GM18909 (cell line): Measurements from ENCODE around the gene FAM222A.

Experiments
- ATAC-seq: cut with Tn5 transposase; IDR thresholded peaks from one replicate; pipeline ENCODE4 v1.9.1; 2021; ENCODE audit warnings: mild to moderate bottlenecking; ENCODE audit not compliant: unreplicated experiment, poor library complexity

Gene FAM222A

DNA sequence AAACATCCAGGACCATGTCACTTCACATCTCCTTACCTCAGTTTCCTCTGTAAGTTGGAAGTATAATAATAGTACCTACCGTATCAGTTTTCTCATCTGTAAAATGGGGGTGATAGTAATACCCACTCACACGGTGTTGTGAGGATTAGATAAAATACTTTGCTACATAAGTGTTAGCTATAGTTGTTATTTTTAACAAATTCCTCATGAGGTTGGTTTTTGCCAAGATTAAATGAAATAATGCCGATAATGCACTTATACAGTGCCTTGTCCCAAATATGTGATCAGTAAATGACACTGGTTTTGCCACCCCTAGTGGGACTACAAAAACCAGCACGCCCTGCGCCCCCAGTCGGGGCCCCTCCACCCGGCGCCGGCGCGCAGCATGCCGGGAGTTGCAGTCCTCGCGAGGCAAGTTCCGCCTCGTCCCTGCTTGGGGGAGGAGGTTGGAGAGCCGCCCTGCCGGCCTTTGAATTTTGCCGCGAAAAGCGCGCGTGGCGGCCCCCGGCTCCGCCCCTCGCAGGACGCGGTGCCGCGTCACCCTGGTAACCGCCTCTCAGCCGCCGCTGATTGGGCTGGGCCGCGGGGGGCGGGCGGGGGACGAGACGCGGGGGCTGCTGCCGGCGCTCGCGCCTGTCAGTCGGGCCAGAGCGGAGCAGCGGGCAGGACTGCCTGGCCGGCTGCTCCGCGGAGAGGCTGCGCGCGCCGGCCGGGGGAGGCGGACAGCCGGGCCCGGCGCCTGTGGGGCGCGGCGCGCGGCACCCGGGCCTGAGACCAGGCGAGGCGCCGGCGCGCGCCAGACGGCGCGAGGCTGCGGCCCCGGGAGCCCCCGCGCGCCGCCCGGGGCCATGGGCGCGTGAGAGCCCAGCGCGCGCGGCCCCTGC is at the start of gene FAM222A:
Gene FAM222A (plus strand): TSS at position 639 of the 884 bp plus-strand sequence. CDS start 30,322 bp downstream, outside the sequence.
- ATAC-seq, result peak; percentile 87

DNA sequence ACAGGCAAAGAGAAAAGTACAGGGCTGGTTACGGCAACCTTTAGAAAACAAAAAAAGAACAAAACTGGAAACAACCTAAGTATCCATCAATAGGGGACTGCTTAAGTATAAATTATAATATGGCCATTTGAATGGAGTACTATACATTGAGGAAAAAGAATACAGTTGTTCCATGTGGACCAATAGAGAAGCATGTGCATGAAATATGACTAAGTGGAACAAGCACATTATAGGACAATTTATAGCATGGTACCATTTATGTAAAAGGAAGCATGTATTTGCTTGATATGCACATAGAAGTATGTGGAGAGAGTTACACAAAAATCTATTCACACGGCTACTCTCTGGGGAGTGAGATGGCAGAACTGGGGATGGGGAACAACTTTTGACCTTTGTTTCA is 49.2 kb upstream of the FAM222A start:
- no peak for ATAC-seq

DNA sequence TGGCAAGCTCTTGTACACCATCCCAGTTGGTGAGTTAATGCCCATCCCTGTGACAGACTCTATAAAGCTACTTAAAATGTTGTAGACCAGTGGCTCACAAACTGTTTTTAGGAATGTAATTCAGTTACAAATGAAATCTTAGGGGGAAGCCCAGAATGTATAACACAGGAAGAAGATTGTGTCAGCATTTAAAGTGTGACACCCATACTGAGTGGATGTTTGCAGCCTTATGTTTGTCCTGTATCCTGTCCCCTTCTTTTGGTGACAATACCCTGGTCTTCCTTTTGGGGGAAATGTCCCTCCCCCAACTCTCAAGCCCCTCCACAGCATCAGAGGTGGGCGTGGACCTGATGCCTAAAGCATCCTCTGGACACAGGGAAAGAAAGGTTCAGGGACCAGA is 47.6 kb upstream of the FAM222A start:
- no peak for ATAC-seq

DNA sequence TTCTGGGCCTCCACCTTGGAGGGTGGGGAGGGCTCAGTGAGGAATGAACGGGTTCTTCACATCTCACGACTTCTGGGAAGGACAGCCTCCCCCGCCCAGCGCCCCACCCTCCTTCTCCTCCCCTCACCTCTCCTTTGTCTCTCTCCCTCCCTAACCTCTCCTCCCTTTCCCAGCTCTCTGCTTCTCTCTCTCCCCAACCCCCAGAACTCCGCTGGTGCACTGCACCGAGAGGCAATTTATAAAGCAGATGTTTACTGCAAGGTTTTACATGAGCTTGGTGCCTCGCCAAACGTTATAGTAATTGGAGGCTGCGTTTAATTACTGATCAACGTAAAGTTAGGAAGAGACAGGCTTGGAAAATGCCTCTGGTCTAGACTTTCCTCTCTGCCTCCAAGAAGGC is 42.9 kb upstream of the FAM222A start:
- ATAC-seq, result no peak

DNA sequence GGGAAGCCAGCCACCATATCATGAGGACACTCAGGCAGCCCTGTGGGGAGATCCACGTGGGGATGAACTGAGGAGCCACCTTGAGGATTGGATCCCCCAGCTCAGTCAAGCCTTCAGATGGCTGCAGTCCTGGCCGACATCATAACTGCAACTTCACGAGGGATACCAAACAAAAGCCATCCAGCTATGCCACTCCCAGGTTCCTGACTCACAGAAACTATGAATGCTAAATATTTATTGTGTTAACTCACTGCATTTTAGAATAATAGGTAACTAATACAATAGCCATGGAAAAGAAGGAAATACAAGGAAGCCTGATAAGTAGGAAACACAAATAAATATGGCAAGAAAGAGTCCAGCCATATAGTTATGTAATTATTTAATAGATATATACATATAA is 42.1 kb upstream of the FAM222A start:
- no peak for ATAC-seq

DNA sequence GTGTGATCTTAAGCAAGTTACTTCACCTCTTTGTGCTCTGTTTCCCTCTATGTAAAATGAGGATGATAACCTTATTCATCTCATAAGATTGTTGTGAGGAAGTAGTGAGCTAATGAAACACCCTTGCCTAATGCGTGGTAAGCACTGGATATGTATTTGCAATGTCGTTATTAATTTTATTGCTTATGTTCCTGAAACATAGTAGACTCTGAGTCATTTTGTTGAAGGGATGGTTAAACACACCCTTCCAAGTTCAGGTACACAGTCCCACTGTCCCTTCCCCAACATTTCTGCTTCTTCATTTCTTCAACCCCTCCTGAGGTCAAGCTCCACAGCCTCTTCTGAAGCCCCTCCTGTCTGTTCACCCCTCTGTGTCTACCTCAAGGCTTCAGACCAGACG is 40.2 kb upstream of the FAM222A start:
- no peak for ATAC-seq

DNA sequence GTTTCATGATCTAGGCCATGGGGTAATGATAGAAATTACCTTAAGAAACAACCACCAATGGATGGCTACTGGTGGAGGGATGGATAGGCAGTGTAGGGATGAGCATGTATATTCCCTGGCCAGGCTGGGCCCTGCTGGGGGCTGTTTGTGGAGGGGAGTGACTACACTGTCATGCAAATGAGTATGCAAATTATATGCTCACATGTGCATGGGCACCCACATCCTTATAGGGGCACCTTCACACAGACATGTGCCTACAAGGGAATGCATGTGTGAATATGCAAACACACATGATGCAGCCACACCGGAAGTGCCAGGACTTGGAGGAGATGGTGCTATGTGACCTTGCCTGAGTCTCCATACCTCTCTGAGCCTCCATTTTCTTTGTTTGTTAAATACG is 39.7 kb upstream of the FAM222A start:
- no peak for ATAC-seq

DNA sequence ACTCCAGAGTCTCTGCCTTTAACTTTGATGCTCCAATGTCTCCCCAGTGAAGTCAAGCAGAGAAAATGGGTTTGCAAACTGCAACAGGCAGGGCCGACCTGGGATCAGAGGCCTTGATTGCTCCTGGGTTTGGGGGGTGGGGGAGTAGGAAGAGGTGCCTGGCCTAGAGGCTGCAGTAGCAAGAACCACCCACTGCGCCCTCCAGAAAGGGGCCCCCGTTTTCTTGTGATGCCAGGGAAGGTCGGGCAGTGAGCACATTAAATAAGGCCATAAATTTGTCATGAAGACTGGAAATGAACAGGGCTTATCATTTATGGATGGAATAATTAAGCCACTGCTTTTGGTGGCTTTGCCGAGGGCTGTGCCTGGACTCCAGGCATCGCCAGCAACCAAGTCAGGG is 38.2 kb upstream of the FAM222A start:
- no peak for ATAC-seq

DNA sequence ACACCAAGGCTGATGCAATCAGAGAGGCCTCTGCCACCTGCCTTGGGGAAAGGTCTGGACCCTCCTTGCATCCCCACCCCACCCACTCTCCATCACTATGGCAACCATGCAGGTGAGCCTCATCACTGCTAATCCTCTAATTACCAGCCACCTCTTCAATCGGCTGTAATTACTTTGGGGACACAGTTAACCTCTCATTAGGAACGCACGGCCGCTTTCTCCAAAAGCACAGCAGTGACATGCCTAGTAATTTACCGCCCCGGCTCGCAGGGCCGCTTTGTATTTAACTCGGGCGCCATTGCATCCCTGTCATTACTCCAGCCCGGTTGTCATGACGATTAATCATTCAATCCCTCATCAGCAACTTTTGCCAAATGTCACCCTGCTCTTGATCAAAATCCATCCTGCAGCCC is 36.3 kb upstream of the FAM222A start:
- ATAC-seq, result no peak

DNA sequence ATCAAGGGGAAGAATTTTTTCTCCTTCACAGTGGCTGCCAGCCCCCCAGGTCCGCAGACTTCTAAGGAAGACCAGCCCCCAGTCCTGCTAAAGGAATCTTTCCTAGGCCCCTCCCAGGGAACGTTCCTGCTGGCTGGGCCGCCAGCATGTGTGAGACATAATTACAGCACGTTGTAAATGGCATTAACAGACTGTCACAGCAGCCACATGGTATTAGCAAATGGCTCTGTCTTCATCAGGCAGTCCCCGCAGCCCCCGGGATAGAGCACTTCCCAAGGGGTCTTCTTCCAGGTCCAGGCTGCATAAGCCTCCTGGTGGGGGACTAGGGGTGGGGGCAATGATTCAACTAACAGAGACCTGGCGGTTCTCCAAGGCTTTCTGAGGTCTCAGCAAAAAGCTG is 34.9 kb upstream of the FAM222A start:
- ATAC-seq, result no peak

DNA sequence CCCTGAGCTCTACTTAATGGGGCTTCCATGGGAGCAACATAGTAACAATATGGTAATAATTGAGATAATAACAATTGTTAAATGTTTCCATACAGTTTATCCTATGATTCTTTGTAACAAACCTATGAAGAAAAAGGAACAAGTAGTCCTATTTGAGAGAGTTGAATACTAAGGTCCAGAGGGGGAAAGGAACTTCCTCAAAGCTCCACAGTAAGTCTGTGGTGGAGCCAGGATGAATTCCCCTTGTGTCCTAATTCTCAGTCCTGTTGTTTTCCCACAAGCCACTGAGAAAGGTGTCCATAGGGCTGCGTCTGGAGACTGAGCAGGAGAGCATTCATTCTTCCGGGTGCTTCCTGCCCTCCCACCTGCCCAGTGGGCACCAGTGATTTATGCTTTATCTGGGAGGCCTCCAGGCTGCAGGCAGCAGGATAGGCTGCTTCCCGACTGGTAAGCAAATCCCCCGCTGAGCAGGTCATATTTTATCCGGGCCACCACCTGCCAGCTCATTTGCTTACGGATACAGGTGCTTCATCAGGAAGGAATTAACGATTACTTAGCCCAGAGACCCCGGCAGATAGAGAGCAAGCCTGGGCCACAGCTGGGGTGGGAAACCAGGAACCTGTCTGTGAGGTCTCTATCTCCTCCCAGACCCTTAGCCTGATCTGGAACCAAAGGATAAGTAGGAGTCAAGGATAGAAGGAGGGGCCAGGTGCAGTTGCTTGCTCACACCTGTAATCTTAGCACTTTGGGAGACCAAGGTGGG is 33.9 kb upstream of the FAM222A start:
- no peak for ATAC-seq

DNA sequence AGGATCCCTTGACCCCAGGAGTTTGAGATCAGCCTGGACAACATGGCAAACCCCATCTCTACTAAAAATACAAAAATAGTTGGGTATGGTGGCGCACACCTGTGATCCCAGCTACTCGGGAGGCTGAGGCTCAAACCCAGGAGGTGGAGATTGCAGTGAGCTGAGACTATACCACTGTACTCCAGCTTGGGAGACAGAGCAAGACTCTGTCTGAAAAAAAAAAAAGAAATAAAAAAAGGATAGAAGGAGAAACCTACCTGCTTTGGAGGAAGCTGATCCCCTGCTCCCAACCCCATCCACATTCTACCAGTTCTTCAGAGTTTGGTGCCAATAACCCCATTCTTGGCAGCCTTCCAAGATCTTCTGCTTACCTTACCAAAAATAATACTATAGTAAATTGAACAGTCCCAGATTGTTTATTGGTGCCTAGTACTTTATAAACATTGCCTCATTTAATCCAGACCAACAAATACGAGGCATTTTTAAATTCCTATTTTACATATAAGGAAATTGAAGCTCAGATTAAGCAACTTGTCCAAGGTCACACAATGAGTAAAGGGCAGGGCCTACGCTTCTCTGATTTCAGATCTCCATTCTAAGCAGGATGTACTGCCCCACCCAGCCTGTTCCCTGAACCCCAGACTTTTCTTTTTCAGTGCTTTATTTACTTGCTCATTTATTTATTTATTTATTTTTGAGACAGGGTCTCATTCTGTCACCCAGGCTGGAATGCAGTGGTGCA is 33.2 kb upstream of the FAM222A start:
- no peak for ATAC-seq

DNA sequence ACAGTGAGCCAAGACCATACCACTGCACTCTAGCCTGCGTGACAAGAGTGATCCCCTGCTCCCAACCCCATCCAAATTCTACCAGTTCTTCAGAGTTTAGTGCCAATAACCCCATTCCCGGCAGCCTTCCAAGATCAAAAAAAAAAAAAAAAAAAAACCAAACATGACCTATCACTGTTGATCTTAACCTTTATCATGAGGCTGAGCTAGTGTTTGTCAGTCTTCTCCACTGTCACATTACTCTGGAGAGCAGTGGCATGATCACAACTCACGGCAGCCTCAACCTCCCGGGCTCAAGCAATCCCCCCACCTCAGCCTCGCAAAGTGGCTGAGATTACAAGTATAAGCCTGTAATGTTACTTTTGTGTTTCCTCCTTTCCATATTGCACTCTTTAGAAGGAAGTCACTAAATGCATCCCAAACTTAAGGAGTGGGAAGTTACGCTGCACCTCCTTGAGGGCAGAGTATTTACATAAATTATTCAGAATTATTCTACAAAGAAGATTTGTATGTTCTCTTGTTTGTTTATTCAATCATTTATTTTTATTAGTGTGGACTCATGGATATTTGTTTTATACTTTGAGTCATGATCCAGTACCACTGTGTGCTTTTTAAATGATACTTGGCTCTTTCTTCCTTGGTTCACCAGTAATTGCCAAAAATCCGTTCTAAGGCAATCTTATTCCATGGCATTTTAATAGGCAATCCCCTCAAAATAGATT is 31.5 kb upstream of the FAM222A start:
- ATAC-seq, result no peak

DNA sequence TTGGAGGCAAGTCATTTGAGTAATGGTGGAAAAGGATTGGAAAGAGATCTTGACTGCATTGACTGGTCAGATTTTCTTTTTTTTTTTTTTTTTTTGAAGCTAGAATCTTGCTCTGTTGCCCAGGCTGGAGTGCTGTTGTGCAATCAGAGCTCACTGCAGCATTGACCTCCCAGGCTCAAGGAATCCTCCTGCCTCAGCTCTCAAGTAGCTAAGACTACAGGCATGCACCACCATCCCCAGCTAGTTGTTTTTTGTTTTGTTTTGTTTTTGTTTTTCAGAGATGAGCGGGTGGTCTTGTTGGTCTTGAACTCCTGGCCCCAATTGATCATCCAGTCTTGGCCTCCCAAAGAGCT is 30.9 kb upstream of the FAM222A start:
- no peak for ATAC-seq

DNA sequence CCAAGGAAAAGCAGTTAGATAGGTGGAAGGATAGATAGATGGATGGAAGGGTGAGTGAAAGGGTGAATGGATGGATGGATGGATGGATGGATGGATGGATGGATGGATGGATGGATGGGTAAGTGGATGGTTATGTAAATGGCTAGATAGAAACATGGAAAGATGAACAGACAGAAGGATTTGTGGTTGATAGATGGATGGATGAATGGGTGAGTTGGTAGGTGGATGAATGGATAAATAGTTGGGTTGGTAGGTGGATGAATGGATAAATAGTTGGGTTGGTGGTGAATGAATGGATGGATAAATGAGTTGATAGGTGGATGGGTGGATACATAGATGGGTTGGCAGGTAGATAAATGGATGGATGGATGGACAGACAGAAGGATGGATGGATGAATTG is 30.3 kb upstream of the FAM222A start:
- ATAC-seq, result no peak

DNA sequence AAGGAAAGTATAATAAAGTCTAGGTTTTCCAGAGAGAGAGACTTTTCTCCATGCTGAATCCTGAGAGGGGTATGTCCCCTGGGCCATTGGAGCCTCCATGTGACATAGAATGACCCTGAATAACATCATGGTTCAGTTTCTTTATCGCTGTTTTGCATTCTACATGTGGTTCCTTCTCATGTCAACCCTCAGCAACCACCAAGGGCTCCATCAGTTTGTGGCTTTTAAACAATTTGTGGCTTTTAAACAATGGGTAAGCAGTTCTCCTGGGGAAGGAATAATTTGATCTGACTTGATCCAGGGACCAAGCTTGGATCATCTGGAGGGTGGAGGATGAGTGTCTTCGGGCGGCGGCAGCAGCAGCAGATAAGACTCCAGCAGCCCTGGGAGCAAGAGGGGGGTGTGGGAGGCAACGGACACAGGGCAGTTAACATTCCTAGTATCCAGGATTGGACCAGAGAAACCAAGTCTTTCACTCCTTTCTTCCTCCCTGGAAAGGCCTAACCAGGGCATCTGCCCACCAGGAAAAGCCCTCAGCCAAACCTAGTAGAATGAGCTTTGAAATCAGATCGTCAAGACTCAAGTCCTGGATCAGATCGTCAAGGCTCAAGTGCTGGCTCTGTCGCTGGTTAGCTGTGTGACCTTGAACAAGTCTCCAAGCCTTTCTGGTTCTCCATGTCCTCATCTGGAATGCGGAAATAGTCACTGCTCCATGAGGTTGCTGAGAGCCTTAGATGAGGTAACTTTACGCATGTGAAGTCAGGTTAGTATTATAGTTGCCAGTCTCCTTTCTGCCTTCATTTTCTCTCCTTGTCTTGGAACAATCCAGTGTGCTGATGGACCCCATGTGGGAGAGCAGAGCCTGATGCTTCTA is 27.8 kb upstream of the FAM222A start:
- ATAC-seq, result no peak

DNA sequence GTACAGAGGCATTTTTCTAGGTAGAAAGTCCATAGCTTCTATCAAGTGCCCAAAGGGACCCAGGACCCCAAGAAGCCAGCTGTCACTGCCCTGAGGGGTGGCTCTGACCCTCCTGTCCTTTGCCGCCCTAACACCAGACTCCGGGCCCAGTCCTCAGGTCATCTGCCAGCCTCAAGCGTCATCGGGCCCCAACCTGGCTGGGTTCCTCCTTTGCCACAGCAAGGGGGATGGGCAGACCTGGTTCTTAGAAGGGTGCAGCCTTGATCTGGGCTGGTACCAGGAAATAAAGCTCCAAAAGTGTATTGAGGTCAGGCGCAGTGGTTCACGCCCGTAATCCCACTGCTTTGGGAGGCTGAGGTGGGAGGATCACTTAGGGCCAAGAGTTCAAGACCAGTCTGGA is 27.1 kb upstream of the FAM222A start:
- no peak for ATAC-seq

DNA sequence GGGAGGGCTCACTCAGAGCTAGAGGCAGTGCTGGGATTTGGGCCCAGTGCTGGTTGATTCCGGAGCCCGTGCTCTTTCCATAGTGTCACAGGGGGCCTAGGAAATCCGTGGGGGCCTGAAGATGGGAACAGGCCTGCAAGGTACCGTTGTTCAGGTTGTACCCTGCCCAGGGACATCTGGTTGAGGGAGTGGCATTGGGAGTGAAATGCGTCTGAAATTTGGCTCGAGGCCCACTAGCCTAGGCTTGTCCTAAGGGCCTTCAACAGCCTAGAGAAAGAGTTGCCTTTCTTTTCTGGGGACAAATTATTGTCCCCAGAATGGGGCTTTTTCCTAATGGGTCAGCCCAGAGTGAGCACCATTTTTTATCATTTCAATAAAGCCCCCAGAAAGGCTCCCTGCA is 26.4 kb upstream of the FAM222A start:
- no peak for ATAC-seq

DNA sequence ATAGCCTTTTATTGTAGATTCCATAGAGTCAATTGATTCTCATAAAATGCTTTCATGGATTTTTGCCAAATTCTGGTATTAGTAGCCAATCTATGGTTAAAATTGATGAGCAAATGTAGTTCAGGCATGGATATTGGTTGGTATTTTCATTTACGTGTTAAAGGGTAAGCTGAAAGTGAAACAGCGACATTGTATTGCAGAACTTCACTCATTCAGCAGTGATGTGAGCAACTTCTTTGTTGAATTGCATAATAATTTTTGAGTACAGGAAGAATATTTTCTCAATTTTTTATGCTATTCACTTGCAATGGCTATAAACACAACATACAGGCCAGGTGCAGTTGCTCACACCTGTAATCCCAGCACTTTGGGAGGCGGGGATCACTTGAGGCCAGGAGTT is 24.2 kb upstream of the FAM222A start:
- ATAC-seq, result no peak
